NCI-H1436 (cell line): ENCODE results near the gene CCDC69.
"Not testable (repeated sequence)": the region's sequence is repeated elsewhere in the genome, so short reads cannot be mapped to it uniquely, and the experiment has no call there.

ENCODE experiments used
- DNase-seq: peaks from one replicate; lab custom pipeline; 2025; lab: John Stamatoyannopoulos, UW

CCDC69 gene

DNA sequence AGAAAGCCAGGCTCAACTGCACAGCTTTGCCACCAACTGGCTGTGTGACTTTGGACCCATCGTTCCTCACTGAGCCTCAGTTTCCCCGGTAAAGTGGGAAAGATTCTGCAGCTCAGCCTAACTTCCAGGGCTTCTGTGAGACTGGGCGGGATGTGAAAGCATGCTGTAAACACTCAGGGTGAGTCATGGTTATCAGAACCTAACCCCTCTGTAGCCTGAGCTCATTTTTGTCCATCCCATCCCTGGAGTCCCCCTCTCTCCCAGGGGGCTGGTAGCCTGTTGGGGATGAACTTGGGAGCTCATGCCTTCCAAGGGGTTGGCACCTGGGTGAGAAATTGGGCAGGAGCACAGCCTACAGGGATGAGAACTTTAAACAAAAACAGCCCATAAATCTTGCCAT lies 2.3 kb downstream of the CCDC69 start:
- no peak for DNase-seq

DNA sequence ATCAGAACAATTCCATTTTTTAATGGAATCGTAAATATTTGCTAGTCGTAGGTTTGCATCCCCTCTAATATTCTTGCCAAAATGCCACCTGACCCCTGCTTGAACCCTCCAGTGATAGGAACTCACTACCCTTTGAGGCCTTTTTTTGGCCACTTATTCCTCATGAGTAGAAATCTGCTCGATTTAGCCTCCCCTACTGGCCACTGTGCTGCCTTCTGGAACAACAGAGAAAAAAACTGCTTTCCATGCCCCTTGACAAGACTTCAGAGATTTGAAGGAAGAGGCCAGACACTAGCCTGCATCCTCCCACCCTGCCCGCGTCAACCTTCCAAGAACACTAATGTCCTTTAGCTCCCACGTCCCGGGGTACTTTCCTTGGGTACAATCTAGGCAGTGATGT lies 4.1 kb downstream of the CCDC69 start:
- no peak for DNase-seq

DNA sequence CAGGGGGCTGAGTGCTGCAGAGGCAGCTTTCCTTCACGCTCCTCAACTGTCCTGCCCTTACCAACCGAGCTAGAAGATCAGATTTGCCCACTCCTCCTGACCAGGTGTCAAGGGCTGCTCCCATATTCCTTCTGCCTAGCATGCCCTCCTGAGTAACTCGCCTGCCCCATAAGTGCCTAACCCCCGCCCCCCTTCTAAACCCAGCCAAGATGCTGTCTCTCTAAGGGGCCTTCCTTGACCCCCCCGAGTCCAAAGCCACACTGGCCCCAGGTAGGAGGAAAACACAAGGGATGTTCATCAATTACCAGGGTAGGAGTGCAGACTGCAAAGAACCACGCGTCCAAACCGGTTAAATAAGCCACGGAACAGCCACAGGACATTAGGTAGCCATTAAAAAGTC lies 4.8 kb downstream of the CCDC69 start:
- no peak for DNase-seq

DNA sequence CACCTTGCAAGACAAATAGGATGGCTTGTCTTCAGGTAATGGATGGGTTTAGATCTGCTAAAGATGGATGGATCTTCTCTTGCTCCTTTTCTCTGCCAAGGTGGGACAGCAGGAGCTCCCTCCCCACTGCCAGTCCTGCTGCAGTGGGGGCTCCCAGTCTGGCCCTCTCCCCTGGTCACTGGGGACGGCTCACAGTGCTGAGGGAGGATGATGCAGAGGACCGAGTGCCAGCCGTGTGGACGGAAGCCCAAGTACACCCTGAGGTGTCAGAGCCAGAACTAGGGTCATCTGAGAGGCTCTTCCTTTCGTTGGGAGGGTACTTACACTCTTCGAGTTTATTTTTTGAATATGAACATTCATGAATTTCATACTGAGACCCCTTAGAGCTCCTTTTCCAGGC lies 5.7 kb downstream of the CCDC69 start:
- no peak for DNase-seq

DNA sequence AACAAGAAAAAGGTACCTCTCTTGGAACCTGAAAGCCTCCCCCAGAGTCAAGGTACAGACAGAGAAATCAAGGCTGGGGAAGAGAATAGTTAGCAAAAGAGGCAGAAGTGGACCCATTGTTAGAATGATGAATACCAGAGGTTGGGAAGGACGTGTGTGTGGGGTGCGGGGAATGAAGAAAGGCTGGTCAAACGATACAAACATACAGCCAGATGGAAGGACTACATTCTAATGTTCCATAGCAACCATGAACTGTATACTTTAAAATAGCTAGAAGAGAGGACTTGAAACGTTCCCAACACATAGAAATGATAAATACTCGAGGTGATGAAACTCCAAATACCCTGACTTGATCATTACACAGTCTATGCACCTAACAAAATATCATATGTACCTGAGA lies 7.1 kb downstream of the CCDC69 start:
- DNase-seq: no peak

DNA sequence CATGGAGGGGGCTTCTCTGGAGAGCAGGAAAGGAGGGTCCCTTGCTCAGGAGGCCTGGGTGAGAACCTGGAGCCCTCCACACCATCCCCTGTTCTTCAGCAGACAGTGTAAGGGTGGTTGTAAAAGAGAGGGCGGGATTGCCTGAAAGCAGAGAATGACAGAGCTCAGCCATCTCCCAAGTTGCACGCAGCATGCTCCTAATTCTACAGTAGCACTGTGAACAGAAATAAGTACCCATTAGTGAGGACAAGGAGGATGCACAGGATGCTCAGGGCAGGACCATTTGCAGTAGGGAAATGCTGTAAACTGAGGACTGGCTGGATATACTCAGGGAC lies 8.4 kb downstream of the CCDC69 start:
- DNase-seq: no peak

DNA sequence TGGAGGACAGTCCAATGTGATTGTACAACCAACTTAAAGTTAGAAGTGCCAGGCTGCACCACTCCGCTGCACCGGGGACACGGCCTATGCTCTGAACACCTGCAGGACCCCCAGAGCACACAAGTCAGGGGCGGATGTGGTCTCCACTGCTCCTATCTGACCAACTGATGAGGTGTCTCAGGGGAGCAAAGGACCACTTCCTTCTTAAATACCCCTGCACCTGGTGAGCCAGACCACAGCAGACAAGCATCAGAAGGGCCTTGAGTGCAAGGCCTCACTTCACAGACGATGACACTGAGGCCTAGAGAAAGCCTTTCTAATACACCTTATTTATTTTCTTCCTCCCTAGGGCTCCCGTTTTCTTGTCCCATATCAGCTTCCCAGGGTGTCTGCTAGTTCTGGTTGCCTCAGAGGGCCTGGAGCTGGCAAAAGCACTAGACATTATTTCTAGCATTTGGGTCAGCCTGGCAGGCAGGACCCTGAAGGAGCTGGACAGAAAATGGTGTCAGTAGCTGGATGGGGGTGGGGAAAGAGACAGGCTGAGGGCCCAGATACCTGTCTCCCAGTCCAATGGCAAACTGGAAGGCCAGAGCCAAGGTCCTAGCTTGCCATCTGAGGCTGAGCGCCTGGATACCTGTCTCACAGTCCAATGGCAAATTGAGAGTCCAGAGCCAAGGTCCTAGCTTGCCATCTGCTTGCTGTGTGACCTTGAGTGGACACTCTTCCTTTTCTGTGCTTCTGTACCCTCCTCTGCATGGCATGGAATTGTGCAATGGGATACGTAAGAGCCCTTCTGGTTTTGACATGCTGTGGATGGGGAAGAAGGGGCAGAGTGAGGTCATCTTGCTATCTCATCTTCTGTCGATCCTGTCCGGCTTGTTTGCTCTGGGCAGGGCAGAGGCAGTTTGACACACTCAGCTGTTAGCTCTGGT lies 9.0 kb downstream of the CCDC69 start:
- no peak for DNase-seq

DNA sequence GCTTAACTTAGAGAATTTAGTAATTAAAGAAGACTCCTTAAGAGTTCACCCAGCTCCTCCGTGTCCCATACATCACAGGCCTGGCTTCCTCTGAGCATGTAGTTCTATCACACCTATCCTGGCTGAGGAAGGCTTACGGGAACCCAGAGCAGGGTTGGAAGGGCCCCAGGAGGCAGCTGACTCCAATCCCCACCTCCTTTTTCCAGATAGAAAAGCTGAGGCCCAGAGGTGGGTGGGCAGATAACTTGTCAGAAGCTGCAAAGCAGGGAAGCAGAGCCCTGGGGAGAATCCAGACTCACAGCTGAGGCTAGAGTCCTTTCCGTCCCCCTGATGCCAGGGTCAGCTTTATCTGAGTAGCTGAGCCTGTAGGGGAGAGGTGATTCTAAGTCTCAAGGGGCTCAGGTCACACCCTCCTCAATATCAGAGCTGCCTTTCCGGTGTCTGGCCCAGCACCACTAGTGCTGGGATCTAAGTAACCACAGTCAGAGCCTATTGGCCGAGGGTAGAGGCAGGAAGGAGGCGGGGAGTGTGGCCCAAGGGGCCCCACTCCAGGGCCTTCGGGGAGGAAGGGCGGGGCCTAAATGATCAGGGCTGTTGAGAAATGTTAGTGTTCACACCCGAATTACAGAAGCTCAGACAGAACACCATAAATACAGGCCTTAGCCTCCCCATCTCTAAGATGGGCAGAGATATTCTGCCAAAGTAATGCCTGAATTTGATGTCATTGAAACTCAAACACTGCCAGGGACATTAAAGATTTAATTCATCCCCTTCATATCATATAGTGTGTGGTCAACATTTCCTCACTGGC lies 9.9 kb downstream of the CCDC69 start:
- DNase-seq: no peak

DNA sequence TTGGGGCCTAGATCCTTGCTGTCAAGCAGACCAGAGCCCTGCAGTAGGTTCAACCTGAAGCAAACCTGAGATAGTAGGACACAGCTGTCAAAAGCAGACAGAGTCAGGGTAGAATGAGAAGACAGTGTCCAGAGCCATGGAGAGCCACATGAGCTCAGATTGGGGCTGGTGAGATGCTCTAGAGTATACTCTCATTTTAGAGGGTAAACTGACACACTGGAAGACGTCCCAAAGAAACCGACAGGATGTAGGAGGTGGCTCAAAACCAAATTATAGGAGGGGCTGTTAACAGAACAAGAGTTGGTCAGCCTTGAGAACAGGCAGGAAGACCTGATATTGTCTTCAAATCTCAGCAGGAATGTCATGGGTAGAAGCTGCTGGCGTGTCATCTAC lies 11.5 kb downstream of the CCDC69 start:
- DNase-seq: no peak

DNA sequence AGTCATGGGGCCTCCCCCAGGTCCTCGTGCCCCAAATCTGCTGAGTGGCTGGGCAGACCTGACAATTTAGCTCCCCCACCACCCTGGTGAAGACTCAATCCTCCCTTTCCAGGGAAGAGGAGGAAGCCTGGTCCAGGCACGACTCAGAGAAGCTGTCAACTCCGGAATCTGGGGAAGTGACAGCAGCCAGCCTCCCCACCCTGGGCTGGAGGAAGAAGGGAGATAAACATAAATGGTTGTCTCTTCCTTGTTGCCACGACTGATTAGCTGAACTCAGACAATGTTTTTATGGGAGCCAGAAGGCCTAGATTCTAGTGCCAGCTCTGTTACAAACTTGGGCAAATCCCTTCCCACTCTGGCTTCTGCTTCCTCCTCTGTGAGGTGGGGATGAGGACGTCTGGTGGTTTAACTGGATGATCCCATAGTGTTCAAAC lies 15.4 kb downstream of the CCDC69 start:
- DNase-seq: no peak

DNA sequence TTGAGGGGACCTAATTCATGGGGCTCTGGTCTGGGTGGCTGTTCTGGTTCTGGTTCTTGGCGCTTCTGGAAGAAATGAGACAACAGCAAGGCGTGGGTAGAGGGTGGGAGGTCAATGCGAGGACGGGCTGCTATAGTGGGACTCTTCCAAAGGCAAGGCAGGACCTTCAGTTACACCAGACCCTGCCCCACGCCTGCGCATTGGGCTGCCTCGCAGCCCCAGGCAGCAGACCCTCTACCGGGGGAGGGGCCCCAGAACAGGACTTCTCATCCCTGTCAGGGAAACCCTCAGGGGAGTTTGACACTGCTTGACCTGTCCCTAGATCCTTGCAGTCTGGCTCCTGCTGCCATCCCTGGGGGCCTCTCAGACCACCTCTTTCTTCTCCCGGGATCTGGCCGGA lies 18.5 kb downstream of the CCDC69 start:
- DNase-seq: no peak

DNA sequence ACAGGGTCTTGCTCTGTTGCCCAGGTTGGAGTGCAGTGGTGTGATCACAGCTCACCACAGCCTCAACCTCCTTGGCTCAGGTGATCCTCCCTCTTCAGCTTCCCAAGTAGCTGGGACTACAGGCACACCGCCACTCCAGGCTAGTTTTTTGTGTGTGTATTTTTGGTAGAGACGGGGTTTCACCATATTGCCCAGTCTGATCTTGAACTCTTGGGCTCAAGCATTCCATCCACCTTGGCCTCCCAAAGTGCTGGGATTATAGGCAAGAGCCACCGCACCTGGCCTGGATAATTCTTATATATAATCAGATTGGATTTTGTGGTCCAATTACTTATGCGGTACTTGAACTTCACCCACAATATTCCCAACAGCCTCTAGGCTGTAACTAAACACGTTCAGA lies 19.8 kb downstream of the CCDC69 start:
- DNase-seq: no peak

DNA sequence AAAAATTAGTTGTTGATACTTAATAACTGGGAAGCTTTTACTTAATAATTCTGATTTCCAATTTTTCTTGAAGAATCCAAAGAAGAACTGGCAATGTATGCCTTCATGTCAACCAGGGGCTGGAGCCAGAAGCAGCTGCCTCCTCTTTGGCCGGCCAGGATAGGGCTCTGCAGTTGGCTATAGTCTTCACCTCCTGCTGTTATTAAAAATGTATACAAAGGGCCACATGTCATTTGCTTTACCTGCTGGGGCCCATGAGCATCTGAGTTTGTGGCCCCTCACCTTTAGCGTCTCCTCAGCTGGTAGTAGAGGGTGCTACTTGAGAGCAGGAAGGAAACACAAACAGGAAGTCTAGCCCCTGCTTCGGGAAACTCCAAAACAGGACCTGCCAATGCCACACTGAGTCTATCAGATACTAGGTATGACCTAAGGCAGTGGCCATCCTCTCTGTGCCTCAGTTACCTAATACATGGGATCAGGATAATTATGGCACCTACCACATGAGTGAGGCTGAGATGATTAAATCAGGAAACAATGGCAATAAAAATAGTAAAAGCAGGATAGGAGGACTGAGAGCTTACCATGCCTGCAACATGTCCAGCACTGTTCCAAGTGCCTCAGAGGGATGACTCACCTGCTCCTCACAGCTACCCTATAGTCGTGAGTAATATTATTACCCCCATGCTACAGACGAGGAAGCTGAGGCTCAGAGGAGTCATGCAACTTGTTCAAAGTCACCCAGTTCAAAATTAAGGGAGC lies 21.3 kb downstream of the CCDC69 start:
- no peak for DNase-seq

DNA sequence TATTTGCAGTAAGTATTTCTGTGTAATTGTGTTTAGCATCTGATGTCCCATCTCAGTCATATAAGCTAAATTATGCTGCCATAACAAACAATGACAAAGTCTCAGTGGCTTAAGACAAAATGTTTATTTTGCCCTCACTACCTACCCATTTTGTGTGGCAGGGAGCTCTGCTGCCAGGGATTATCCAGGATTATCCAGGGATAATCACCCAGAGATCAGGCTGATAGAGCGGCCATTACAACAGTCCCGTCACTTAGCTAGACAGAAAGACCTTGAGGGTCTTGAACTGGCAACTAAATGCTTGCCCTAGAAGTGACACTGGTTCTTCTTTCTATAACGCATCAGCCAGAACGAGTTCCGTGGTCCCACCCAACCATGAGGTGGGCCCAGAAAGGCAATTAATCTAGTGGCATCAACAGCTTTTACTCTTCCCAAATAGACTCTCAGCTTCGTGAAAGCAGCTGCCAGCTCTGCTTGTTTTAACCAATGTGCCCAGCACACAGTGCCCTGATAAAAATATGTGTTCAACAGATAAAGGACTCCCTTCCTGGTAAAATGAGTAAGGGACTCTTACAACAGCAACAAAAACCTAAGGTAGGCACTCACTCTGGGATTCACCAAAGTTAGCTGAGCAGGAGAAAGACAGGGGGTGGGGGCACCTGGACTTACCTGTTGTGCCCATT lies 22.8 kb downstream of the CCDC69 start:
- DNase-seq: no peak

DNA sequence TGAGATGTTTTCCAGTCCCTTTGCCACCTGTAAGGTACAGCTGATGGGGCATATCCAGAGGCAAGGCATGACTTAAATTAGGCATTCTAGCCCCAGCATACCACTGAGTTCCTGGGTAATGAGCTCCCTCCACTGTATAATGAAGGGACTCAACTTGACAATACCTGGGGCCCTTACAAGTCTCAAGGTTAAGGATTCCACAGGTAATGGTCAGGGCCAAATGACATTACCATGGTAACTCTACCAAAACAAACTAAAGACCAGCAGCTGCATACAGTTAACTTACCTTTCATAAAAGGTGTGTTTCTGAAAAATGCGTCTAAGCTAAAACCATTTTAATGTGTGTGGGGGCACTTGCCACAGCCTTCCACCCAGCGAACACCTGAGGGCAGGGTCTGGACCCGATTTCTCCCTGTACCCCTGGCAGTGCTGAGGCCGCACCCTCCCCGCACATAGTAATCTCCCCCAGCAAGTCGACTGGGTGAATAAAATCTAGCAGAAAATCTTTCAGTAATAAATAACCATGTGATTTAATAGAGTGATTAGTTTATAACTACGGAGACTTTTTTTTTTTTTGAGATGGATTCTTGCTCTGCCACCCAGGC lies 24.2 kb downstream of the CCDC69 start:
- no peak for DNase-seq

DNA sequence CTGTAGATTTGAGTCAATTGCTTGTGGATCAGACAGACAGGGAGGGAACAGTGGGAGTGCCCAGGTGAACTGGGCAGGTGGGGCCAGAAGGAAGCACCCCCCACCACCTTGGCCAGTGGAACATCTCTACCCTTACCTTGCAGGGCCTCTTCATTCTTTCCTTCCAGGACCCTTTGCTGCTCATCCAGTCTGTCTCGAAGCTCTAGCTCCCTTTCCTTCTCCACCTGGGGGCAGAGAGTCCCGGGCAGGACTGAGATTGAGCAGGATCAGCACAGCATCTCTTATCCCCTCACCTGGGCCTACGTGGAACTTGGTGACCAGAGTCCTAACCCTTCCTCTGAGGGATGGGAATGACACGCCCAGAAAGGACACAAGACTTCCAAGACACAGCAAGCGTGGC lies 25.0 kb downstream of the CCDC69 start:
- no peak for DNase-seq

DNA sequence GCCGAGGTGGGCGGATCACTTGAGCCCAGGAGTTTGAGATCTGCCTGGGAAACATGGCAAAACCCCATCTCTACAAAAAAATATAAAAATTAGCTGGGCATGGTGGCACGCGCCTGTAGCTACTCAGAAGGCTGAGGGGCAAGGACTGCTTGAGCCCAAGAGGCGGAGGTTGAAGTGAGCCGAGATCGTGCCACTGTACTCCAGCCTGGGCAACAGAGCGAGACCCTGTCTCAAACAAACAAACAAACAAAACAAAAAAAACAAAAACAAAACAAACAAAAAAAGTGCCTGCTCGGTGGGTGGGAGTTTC lies 26.6 kb downstream of the CCDC69 start:
- not testable (repeated sequence) for DNase-seq

DNA sequence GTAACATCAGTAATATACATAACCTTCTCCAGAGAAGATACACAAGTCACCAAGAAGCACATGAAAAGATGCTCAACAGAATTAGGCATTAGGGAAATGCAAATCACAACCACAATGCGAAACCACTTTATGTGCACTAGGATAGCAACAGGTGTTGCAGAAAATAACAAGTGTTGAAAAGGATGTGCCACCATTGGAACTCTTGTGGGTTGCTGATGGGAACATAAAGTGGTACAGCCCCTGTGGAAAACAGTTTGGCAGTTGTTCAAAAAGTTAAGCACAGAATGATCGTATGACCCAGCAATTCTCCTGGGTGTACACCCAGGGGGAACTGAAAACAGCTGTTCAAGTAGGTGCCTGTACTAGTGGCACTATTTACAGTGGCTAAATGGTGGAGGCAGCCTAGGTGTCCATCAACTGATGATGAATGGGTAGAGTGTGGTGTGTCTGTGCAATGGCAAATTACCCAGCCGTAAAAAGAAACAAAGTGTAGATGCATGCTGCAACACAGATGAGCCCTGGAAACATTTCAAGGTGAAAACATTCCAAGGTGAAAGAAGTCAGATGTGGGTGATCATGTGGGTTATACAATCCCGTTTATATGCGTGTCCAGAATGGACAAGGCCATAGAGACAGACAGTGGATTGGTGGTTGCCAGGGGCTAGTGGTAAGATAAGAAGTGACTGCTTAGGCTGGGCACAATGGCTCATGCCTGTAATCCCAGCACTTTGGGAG lies 27.2 kb downstream of the CCDC69 start:
- DNase-seq: no peak

DNA sequence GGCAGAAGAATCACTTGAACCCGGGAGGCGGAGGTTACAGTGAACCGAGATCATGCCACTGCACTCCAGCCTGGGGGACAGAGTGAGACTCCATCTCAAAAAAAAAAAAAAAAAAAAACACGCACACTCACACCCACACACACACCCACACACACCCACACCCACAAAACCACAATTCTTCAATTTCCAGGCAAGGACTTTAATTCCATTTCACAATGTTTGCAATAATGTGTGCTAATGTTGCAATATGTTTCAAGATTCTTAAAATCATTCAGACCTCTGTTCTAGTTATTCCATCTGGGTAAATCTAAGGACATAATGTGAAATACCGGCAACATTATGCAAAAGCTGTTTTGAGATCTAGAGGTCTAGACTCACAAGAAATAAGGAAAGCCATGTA lies 28.3 kb downstream of the CCDC69 start:
- no peak for DNase-seq

DNA sequence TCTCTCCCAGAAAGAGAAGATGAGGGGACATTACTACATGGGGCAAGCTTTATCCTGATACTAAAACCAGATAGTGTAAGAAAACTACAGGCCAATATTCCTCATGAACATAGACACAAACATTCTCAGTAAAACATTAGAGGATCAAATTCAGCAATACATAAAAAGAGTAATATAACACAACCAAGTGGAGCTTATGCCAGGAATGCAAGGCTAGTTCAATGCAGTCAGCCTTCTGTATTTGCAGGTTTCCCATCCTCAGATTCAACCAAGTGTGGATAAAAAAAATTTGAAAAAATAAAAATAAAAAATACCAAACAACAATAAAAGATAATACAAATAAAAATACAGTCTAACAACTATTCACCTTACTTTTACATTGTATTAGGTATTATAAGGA lies 31.3 kb downstream of the CCDC69 start:
- no peak for DNase-seq

DNA sequence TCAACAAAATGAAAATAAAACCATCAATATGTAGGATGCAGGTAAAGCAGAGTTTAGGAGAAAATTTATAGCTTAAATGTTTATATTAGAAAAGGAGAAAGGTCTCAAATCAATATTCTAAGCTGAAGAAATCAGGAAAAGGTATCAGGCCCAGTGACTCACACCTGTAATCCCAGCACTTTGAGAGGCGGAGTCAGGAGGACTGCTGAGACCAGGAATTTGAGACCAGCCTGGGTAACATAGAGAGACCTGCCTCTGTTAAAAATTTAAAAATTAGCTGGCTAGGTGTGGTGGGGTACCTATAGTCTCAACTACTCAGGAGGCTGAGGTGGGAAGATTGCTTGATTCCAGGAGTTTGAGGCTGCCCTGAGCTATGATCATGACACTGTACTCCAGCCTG lies 32.2 kb downstream of the CCDC69 start:
- no peak for DNase-seq
